ENCODE data around the gene NOLC1. TPM values are rescaled to one million over a fixed set of nuclear protein-coding genes. Genes with fewer than 3 reads are reported as not detected.

NOLC1 gene
- total and polyA plus RNA-seq, 2 of the 13 experiments (the other 11 are each of a cell fraction or from before 2014, with no cell fraction given): 50.6 to 81.0 TPM

GRCh38 chr10:102132563-102133372 lies 19.4 kb upstream of the NOLC1 start, which contains the start of gene PPRC1 (continued):
- TF ChIP-seq, protein P1, sequence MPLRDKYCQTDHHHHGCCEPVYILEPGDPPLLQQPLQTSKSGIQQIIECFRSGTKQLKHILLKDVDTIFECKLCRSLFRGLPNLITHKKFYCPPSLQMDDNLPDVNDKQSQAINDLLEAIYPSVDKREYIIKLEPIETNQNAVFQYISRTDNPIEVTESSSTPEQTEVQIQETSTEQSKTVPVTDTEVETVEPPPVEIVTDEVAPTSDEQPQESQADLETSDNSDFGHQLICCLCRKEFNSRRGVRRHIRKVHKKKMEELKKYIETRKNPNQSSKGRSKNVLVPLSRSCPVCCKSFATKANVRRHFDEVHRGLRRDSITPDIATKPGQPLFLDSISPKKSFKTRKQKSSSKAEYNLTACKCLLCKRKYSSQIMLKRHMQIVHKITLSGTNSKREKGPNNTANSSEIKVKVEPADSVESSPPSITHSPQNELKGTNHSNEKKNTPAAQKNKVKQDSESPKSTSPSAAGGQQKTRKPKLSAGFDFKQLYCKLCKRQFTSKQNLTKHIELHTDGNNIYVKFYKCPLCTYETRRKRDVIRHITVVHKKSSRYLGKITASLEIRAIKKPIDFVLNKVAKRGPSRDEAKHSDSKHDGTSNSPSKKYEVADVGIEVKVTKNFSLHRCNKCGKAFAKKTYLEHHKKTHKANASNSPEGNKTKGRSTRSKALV (CRISPR knock-in tag; IDR thresholded peaks at IDR 0.05): no peak; the same call in 1 of the 2 replicates
- TF ChIP-seq ZNF503 (CRISPR knock-in tag; IDR thresholded peaks at IDR 0.05) (no peak), ZBED4 (CRISPR knock-in tag; IDR thresholded peaks at IDR 0.05; ENCODE audit: borderline replicate concordance) (peak; percentile 84; the same call in 1 of the 2 replicates), TARDBP (CRISPR knock-in tag; IDR thresholded peaks at IDR 0.05) (peak; percentile 92), MLLT10 (CRISPR knock-in tag; IDR thresholded peaks at IDR 0.05) (no peak), ZFP91 (CRISPR knock-in tag; IDR thresholded peaks at IDR 0.05; ENCODE audit: borderline replicate concordance) (peak; percentile 63; the same call in 1 of the 2 replicates), SP1 (IDR thresholded peaks at IDR 0.05) (no peak), SP1 (CRISPR knock-in tag; IDR thresholded peaks at IDR 0.05) (peak; percentile 37; the same call in 1 of the 2 replicates), TBP (CRISPR knock-in tag; IDR thresholded peaks at IDR 0.05) (peak; percentile 94; the same call in 1 of the 2 replicates)
- TF ChIP-seq, protein P2, sequence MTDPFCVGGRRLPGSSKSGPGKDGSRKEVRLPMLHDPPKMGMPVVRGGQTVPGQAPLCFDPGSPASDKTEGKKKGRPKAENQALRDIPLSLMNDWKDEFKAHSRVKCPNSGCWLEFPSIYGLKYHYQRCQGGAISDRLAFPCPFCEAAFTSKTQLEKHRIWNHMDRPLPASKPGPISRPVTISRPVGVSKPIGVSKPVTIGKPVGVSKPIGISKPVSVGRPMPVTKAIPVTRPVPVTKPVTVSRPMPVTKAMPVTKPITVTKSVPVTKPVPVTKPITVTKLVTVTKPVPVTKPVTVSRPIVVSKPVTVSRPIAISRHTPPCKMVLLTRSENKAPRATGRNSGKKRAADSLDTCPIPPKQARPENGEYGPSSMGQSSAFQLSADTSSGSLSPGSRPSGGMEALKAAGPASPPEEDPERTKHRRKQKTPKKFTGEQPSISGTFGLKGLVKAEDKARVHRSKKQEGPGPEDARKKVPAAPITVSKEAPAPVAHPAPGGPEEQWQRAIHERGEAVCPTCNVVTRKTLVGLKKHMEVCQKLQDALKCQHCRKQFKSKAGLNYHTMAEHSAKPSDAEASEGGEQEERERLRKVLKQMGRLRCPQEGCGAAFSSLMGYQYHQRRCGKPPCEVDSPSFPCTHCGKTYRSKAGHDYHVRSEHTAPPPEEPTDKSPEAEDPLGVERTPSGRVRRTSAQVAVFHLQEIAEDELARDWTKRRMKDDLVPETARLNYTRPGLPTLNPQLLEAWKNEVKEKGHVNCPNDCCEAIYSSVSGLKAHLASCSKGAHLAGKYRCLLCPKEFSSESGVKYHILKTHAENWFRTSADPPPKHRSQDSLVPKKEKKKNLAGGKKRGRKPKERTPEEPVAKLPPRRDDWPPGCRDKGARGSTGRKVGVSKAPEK (CRISPR knock-in tag; IDR thresholded peaks at IDR 0.05; ENCODE audit: borderline replicate concordance): no peak
- TF ChIP-seq, protein P3, sequence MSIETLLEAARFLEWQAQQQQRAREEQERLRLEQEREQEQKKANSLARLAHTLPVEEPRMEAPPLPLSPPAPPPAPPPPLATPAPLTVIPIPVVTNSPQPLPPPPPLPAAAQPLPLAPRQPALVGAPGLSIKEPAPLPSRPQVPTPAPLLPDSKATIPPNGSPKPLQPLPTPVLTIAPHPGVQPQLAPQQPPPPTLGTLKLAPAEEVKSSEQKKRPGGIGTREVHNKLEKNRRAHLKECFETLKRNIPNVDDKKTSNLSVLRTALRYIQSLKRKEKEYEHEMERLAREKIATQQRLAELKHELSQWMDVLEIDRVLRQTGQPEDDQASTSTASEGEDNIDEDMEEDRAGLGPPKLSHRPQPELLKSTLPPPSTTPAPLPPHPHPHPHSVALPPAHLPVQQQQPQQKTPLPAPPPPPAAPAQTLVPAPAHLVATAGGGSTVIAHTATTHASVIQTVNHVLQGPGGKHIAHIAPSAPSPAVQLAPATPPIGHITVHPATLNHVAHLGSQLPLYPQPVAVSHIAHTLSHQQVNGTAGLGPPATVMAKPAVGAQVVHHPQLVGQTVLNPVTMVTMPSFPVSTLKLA (IDR thresholded peaks at IDR 0.05): no peak

Data from HepG2 (cell line).